Measurements from ENCODE around the gene EIF3A. TPM values are rescaled to one million over a fixed set of nuclear protein-coding genes. Genes with fewer than 3 reads are reported as not detected.
A peak's percentile ranks its signal among the peaks of the same experiment; 100 is the strongest.
"Not testable (repeated sequence)": the region's sequence is repeated elsewhere in the genome, so short reads cannot be mapped to it uniquely, and the experiment has no call there.

The EIF3A gene
- total RNA-seq, 1 donor from 2014 or later, result 94.7 TPM

GRCh38 chr10:119039161-119039560 is 41.5 kb downstream of the EIF3A start:
- Histone ChIP-seq H3K4me1 (no peaks in the 10 kb centered on the region), H3K27ac (no peak overlapping the region), H3K27me3 (ENCODE audit: low read depth) (no peaks in the 10 kb centered on the region), H3K36me3 (peaks cover 100% of the 10 kb centered on the region), H3K4me3 (no peak overlapping the region), H3K9me3 (no peaks in the 10 kb centered on the region)
- intact Hi-C loops (cut with DNase I), result no loop called here
- DNase-seq (no peak), ATAC-seq (no peak)
- TF ChIP-seq CTCF (IDR thresholded peaks at IDR 0.05), result no peak

- TF ChIP-seq CTCF (IDR thresholded peaks at IDR 0.05), result no peak
- H3K4me3 ChIP-seq, result no peak overlapping the region
- no peaks in the 10 kb centered on the region for H3K27me3 ChIP-seq (ENCODE audit: low read depth)
- H3K9me3 ChIP-seq, result no peaks in the 10 kb centered on the region
- peaks cover 14% of the 10 kb centered on the region for H3K4me1 ChIP-seq
- H3K36me3 ChIP-seq, result peaks cover 44% of the 10 kb centered on the region
- intact Hi-C loops (cut with DNase I), result no loop called here
- no peak overlapping the region for H3K27ac ChIP-seq
- DNase-seq (no peak), ATAC-seq (no peak)
Measured at GRCh38 chr10:119031496-119032059, 49.0 kb downstream of the EIF3A start.

GRCh38 chr10:119030421-119031250 is 50.0 kb downstream of the EIF3A start:
- H3K4me1 ChIP-seq, result peaks cover 19% of the 10 kb centered on the region
- DNase-seq (peak; percentile 66), ATAC-seq (peak; percentile 9 to 36)
- peak; percentile 14 for TF ChIP-seq CTCF (IDR thresholded peaks at IDR 0.05)
- H3K4me3 ChIP-seq, result peak overlapping the region; percentile 61
- intact Hi-C loops (cut with DNase I), result no loop called here
- H3K27ac ChIP-seq, result no peak overlapping the region
- H3K36me3 ChIP-seq, result peaks cover 34% of the 10 kb centered on the region
- H3K27me3 ChIP-seq (ENCODE audit: low read depth), result no peaks in the 10 kb centered on the region
- H3K9me3 ChIP-seq, result no peaks in the 10 kb centered on the region

GRCh38 chr10:119029613-119030420 is 50.8 kb downstream of the EIF3A start, which contains the start of gene NANOS1:
TSS of gene NANOS1 (plus strand) at chr10:119029714. CDS start at chr10:119029802, 88 bp downstream.
- H3K4me1 ChIP-seq, result peaks cover 24% of the 10 kb centered on the region
- H3K9me3 ChIP-seq, result no peaks in the 10 kb centered on the region
- DNase-seq (no peak), ATAC-seq (no peak)
- intact Hi-C loops (cut with DNase I), result no loop called here
- H3K36me3 ChIP-seq, result peaks cover 26% of the 10 kb centered on the region
- no peaks in the 10 kb centered on the region for H3K27me3 ChIP-seq (ENCODE audit: low read depth)
- H3K27ac ChIP-seq, result no peak within 1 kb of the TSS
- peak within 1 kb of the TSS; percentile 61 for H3K4me3 ChIP-seq
- TF ChIP-seq CTCF (IDR thresholded peaks at IDR 0.05), result no peak

GRCh38 chr10:119028900-119029612 is 51.6 kb downstream of the EIF3A start:
- H3K4me3 ChIP-seq, result peak overlapping the region; percentile 54
- DNase-seq (peak; percentile 88), ATAC-seq (peak; percentile 89 to 90)
- TF ChIP-seq CTCF (IDR thresholded peaks at IDR 0.05), result no peak
- H3K9me3 ChIP-seq, result no peaks in the 10 kb centered on the region
- peaks cover 18% of the 10 kb centered on the region for H3K36me3 ChIP-seq
- peaks cover 28% of the 10 kb centered on the region for H3K4me1 ChIP-seq
- intact Hi-C loops (cut with DNase I), result no loop called here
- no peaks in the 10 kb centered on the region for H3K27me3 ChIP-seq (ENCODE audit: low read depth)
- H3K27ac ChIP-seq, result no peak overlapping the region

- Histone ChIP-seq H3K4me1 (peaks cover 28% of the 10 kb centered on the region), H3K4me3 (peak overlapping the region; percentile 54), H3K36me3 (peaks cover 13% of the 10 kb centered on the region)
- ATAC-seq; DNase-seq; H3K9me3 ChIP-seq; H3K27me3 ChIP-seq (ENCODE audit: low read depth); intact Hi-C loops (cut with DNase I); H3K27ac ChIP-seq: not testable (repeated sequence)
Measured at GRCh38 chr10:119028445-119028899, 52.1 kb downstream of the EIF3A start.
